Mucosa of descending colon (tissue), 3 donors: ENCODE results near the gene PEX12. TPM values are rescaled to one million over a fixed set of nuclear protein-coding genes. Genes with fewer than 3 reads are reported as not detected.
"Not testable (repeated sequence)": the region's sequence is repeated elsewhere in the genome, so short reads cannot be mapped to it uniquely, and the experiment has no call there.

ENCODE experiments used
- ATAC-seq: fragments of 200-7000 bp; cut with Tn5 transposase; one replicate; pipeline ENCODE4 v1.9.1; 2020; ENCODE audit warnings: mild to moderate bottlenecking, moderate library complexity
- DNase-seq, 3 donors: peaks; one replicate each; pipeline ENCODE4 v3.0.0-alpha.2; 2020
- H3K36me3 ChIP-seq: fragments of 200-600 bp; one replicate; pipeline ENCODE4 v1.8.0; 2021; ENCODE audit warnings: low read depth, mild to moderate bottlenecking
- H3K4me1 ChIP-seq: fragments of 200-600 bp; one replicate; pipeline ENCODE4 v1.8.0; 2021; ENCODE audit warnings: low read depth, mild to moderate bottlenecking
- H3K4me3 ChIP-seq: fragments of 200-600 bp; one replicate; pipeline ENCODE4 v1.8.0; 2021; ENCODE audit warnings: mild to moderate bottlenecking
- H3K9me3 ChIP-seq: fragments of 200-600 bp; one replicate; pipeline ENCODE4 v1.8.0; 2021; ENCODE audit warnings: mild to moderate bottlenecking
- CTCF ChIP-seq: fragments of 200-600 bp; IDR thresholded peaks from one replicate; pipeline ENCODE4 v1.8.0; 2022; ENCODE audit warnings: antibody characterized with exemption, mild to moderate bottlenecking
- intact Hi-C, 2 donors: fragments of 100-400 bp; cut with DNase I in 1 of 2; cut with micrococcal nuclease in 1 of 2; formaldehyde crosslinking; loops; one replicate each; pipeline versions ENCODE4 v1.11.0 to v1.11.1; 2022; cut with DNase I, micrococcal nuclease
- total RNA-seq, 3 donors: library from RNA; stranded (reverse); fragmentation: NEBNext Ultra II Directional in 2 of 3; extraction: Animal tissue kit (Norgen Biotek cat#: 25700) in 2 of 3; gene quantifications; one replicate each; pipeline versions ENCODE4 v1.2.1 to v1.2.4, GENCODE V29; 2021 to 2023
- donor health status: DM: no; HTN: no; CAD: no; lungs with moderate emphysema.
- donor health status: DM: no; HTN: no; CAD: no.
- donor health status: DM: no; HTN: yes; CAD: no.

PEX12 gene
- total RNA-seq, 3 donors from 2014 or later, result 2.8 to 4.9 (median 3.8) TPM

- no peaks in the 10 kb centered on the region for H3K36me3 ChIP-seq
- intact Hi-C loops, result loop anchor here (5.0 to 10.0 kb wide), 2 partner anchors 224 to 362 kb away; no protein-coding TSS in a partner anchor
- H3K9me3 ChIP-seq, result no peaks in the 10 kb centered on the region
- H3K4me3 ChIP-seq, result no peak overlapping the region
- H3K4me1 ChIP-seq, result no peaks in the 10 kb centered on the region
- no peak for TF ChIP-seq CTCF
- DNase-seq, result no peak
- no peak for ATAC-seq
Measured at GRCh38 chr17:35536664-35537171, 41.7 kb downstream of the PEX12 start.

GRCh38 chr17:35535406-35535805 is 43.0 kb downstream of the PEX12 start:
- not testable (repeated sequence) for H3K4me3 ChIP-seq, H3K9me3 ChIP-seq, DNase-seq, ATAC-seq, H3K36me3 ChIP-seq, H3K4me1 ChIP-seq
- intact Hi-C loops, result loop anchor here (5.0 to 10.0 kb wide), 2 partner anchors 223 to 361 kb away; no protein-coding TSS in a partner anchor

GRCh38 chr17:35534576-35535093 is 43.7 kb downstream of the PEX12 start:
- no peaks in the 10 kb centered on the region for H3K36me3 ChIP-seq
- no peak for TF ChIP-seq CTCF
- no peaks in the 10 kb centered on the region for H3K4me1 ChIP-seq
- ATAC-seq (no peak), DNase-seq (no peak)
- no peak overlapping the region for H3K4me3 ChIP-seq
- intact Hi-C loops, result loop anchor here (5.0 to 10.0 kb wide), 2 partner anchors 222 to 360 kb away; no protein-coding TSS in a partner anchor
- H3K9me3 ChIP-seq, result no peaks in the 10 kb centered on the region

GRCh38 chr17:35531160-35531559 is 47.2 kb downstream of the PEX12 start:
- no peak overlapping the region for H3K4me3 ChIP-seq
- no peaks in the 10 kb centered on the region for H3K36me3 ChIP-seq
- H3K4me1 ChIP-seq, result no peaks in the 10 kb centered on the region
- TF ChIP-seq CTCF, result no peak
- intact Hi-C loops, result loop anchor here in 1 of 2 donors (5.0 to 10.0 kb wide), 2 partner anchors 219 to 356 kb away; no protein-coding TSS in a partner anchor
- no peak for DNase-seq
- no peaks in the 10 kb centered on the region for H3K9me3 ChIP-seq
- no peak for ATAC-seq

GRCh38 chr17:35529866-35530265 is 48.5 kb downstream of the PEX12 start:
- intact Hi-C loops, result loop anchor here in 1 of 2 donors (5.0 to 10.0 kb wide), 2 partner anchors 218 to 355 kb away; no protein-coding TSS in a partner anchor
- Histone ChIP-seq H3K9me3 (no peaks in the 10 kb centered on the region), H3K4me1 (no peaks in the 10 kb centered on the region), H3K4me3 (no peak overlapping the region), H3K36me3 (no peaks in the 10 kb centered on the region)
- DNase-seq, result no peak
- TF ChIP-seq CTCF, result no peak
- ATAC-seq, result no peak

- ATAC-seq, intact Hi-C loops: not testable (repeated sequence)
Measured at GRCh38 chr17:35529326-35529725, 49.0 kb downstream of the PEX12 start.

More at GRCh38 chr17:35529326-35529725, 49.0 kb downstream of the PEX12 start:
- H3K36me3 ChIP-seq, H3K4me3 ChIP-seq, H3K9me3 ChIP-seq, H3K4me1 ChIP-seq, DNase-seq: not testable (repeated sequence)

Other genes with a start within 250 kb of the PEX12 start
- gene SLFN11, start 204.9 kb downstream of the PEX12 start, total RNA-seq, result 10 to 100 TPM in 2 of 3 donors, 1 to 10 TPM in 1; 4.2 to 19.5 (median 10.3) TPM
- 1 to 10 TPM; 1.5 to 5.5 (median 3.1) TPM for gene SLFN12, start 146.1 kb downstream of the PEX12 start, total RNA-seq
- 10 to 100 TPM in 1 of 3 donors, 1 to 10 TPM in 2; 5.8 to 12.9 (median 8.2) TPM for gene SLFN13, start 129.8 kb downstream of the PEX12 start, total RNA-seq
- gene SLFN12L, start 40.9 kb downstream of the PEX12 start, total RNA-seq, result 1 to 10 TPM; 1.5 to 2.9 (median 2.9) TPM
- gene SLFN14, start 17.8 kb downstream of the PEX12 start, total RNA-seq, result not detected
- gene AP2B1, start 8.8 kb upstream of the PEX12 start, total RNA-seq, result 100 to 1,000 TPM; 127 to 177 (median 153) TPM
- 1 to 10 TPM in 1 of 3 donors, under 1 TPM in 1, not detected in 1; 0.65 to 4.6 TPM for gene RASL10B, start 153.1 kb upstream of the PEX12 start, total RNA-seq
- not detected for gene GAS2L2, start 174.7 kb upstream of the PEX12 start, total RNA-seq
- gene C17orf50, start 182.3 kb upstream of the PEX12 start, total RNA-seq, result not detected
- 10 to 100 TPM; 31.0 to 82.4 (median 43.7) TPM for gene MMP28, start 217.1 kb upstream of the PEX12 start, total RNA-seq
- 100 to 1,000 TPM; 131 to 165 (median 159) TPM for gene TAF15, start 230.9 kb upstream of the PEX12 start, total RNA-seq